OCI-LY1 (cell line): Measurements from ENCODE around the gene MOSPD2.

Experiments
- EZH2 ChIP-seq: fragments of 200-600 bp; sonication (generic), shearing (Covaris generic); IDR thresholded peaks from 2 replicates; pipeline ENCODE4 v1.8.0; 2017; ENCODE audit warnings: borderline replicate concordance, mixed run types, mild to moderate bottlenecking, antibody characterized with exemption, low read length, moderate library complexity, mixed read lengths
- TF ChIP-seq, protein P1 (sequence below): fragments of 200-600 bp; sonication (generic), shearing (Covaris generic); IDR thresholded peaks from 2 replicates; pipeline ENCODE4 v1.5.1; 2017; ENCODE audit warnings: mild to moderate bottlenecking, antibody characterized with exemption, low read length, moderate library complexity, mixed read lengths

DNA sequence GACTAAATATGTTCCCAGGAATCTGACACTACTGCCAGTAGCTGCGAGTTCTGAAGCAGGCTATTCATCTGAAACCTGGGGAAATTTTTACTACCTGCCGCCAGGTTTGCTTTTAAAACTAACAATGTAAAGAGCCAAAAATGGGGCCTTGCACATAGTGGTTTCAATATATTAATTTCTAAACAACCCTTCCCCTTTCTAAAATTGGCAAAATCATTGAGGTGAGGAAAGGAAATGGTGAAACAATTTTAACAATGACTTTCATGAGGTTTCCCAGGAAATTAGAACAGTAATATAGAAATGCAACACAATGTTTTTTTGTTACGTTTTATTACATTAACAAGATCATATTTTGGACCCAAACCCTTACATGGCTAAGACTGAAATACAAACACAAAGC lies 21.7 kb upstream of the MOSPD2 start:
- no peak for TF ChIP-seq EZH2
- TF ChIP-seq, protein P1, sequence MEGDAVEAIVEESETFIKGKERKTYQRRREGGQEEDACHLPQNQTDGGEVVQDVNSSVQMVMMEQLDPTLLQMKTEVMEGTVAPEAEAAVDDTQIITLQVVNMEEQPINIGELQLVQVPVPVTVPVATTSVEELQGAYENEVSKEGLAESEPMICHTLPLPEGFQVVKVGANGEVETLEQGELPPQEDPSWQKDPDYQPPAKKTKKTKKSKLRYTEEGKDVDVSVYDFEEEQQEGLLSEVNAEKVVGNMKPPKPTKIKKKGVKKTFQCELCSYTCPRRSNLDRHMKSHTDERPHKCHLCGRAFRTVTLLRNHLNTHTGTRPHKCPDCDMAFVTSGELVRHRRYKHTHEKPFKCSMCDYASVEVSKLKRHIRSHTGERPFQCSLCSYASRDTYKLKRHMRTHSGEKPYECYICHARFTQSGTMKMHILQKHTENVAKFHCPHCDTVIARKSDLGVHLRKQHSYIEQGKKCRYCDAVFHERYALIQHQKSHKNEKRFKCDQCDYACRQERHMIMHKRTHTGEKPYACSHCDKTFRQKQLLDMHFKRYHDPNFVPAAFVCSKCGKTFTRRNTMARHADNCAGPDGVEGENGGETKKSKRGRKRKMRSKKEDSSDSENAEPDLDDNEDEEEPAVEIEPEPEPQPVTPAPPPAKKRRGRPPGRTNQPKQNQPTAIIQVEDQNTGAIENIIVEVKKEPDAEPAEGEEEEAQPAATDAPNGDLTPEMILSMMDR, result no peak
